ENCODE data around the gene SPG11.
A peak's percentile ranks its signal among the peaks of the same experiment; 100 is the strongest.
"Not testable (repeated sequence)": the region's sequence is repeated elsewhere in the genome, so short reads cannot be mapped to it uniquely, and the experiment has no call there.

SPG11 gene

DNA sequence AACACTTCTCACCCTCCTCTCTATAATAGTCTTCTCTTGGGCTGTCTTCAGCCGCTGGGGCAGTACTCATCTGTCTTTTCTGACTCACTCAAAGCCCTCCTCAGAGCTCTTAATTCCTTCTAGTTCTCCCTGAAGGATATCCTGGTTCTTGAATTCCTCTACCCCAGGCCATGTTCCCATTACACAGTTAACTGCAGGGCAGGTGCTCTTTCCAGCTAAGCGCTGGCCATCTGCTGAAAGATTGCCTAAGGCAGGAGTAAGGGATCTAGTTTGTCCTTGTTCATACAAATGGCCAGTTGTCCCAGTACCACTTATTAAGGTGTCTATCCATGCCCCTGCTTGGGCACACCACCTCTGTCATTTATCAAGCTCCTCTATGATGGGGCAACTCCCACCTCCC lies 10.2 kb upstream of the SPG11 start:
- DNase-seq: no peak

DNA sequence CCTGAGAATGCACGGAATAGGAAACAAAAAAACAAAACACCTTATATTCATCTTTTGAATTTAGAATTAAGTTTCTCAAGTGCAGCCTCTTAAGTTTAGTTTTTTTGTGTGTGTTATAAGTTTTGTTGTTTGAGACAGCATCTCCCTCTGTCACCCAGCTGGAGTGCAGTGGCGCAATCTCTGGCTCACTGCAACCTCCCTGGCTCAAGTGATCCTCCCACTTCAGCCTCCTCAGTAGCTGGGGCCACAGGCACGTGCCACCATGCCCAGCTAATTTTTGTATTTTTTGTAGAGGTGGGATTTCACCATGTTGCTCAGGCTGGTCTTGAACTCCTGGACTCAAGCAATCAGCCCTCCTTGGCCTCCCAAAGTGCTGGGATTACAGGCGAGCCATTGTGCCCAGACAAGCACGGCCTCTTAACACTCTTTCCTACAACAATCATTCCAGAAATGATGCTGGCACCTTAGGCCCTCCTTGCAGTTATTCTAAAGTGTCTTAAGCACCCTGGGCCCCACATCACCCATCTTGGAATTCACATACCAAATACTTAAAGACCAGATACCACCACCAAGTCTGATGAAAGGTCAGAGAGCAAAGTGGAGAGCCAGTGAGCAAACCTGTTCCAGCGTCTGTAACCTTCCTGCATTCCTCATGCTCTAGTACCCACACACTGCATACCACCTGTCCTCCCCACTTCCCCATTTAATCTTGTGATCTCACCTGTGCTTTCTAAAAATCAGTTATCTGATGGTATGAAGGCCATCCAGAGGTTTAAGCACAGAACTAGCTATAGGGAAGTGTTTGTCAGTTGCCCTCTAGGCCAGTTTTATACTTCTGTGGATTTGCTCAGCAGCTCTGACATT lies 6.9 kb upstream of the SPG11 start:
- no peak for DNase-seq

DNA sequence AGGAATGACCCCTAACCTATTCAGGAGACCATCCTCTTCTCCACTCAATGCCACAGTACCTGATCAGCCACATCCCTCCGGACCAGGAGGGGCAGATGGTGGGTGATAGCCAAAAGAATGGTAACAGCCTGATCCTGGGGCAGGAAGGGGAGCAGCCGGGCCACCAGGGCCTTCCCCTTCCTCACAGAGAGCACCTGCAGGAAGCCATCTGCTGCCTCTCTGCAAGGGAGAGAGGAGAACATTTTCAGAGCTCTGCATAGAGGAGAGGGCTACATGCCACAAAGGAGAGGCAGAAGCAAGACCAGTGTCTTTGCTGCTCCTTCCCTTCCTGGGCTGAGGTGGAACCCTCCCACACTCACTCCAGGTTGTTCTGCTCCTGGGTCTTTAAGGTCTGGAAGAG lies 5.5 kb upstream of the SPG11 start:
- no peak for DNase-seq

DNA sequence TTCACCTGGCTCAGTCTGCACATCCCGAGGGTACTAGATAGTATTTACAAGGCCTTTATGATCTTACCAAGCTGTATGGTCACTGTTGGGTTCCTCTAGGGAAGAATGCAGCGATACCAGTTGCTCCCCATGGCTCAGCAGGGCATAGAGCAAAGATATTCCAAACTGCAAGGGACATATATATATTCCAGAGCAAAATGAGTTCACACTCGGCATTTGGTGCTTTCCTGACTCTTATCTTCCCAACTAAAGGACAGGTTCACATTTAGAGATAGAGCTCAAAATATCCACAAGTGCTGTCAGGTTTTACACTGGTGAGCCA lies 3.5 kb upstream of the SPG11 start:
- DNase-seq: no peak

DNA sequence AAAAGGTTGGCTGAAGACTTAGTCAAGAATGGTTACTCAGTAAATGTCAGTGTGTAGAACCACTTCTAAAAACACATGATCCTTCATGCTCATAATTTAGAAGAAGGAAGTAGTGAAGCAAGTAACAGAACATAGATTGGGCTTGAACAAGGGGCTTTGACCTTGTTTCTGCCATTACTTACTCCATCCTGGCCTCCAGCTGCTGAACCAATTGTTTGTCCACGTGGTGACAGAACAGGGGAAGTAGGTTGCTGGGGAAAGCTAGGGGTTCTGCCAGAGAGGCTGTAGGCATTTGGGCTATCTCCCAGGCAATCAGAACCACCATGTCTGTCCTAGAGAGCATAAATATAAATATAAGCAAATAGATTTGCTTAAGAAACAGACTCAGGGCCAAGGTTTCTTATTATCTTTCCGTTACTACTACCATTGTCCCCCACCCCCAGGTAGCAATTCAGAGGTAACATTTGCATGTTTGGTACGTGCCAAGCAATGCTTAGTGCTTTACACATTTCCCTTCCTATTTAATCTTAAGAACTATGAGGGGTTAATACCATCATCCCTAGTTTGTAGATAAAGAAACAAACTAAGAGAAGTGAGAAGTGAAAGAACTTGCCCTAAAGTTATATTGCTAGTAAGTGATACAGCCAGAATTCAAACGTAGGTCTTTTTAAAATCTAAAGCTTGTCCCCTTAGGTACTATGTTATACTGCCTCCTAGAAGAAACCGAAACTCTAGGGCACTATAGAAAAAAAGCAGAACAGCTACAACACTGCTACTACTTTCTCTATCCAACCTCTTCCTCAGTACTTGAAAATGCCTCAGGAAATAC lies 3.0 kb upstream of the SPG11 start:
- no peak for DNase-seq

DNA sequence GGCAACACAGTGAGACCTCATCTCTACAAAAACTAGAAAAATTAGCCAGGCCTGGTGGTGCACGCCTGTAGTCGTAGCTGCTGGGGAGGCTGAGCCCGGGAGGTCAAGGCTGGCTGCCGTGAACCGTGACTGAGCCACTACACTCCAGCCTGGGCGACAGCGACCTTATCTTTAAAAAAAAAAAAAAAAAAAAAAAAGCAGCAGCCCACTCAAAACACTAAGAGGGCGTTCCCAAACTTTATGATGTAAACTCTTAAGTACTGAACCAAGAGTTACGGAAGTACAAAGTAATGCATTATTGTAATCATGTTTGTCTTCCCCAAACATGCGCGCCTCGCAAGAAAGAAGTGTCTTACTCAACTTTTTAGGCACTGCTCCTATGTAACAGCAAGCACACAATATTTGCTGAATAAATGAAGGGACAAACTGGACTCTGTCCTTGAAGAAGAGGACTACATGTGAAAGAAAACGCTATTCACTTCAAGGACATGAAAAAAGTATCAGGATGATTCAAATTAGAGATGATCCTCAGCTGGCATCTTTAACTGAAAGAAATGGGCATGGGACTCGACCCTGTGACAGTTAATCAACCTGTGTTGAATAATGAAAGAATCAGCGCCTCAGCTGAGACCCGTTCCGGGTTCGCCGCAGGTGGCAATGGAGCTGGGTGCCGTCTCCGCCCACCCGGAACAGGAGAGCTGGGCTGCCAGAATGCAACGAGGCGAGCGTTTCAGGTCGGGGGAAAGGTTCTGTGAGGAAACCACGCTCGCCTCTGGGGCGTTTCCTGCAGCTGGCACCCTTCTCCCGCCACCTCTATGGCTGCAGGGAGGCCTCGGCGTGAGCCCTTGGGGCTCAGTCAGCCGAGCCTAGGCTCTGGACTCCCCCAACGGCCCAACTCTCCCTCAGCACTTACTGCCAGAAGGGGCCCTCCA lies 718 bp downstream of the SPG11 start:
- peak; percentile 89 for DNase-seq

DNA sequence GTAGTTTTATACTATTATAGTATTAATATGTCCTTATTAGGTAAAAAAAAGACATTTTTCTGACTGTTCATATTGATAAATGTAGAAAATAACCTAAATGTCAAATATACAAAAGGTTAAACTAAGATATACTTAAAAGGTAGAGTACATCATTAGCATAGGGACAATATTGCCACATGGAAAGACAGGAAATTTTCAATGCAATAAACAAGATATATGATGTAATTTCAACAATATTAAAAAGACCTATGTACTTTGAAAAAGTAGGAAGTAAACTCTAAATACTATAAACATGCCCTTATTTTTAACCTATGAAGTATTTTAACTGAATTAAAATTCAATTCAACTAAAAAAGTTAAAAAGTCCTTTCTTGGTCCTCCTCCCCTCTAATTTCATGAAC lies 1.9 kb downstream of the SPG11 start:
- DNase-seq: no peak

DNA sequence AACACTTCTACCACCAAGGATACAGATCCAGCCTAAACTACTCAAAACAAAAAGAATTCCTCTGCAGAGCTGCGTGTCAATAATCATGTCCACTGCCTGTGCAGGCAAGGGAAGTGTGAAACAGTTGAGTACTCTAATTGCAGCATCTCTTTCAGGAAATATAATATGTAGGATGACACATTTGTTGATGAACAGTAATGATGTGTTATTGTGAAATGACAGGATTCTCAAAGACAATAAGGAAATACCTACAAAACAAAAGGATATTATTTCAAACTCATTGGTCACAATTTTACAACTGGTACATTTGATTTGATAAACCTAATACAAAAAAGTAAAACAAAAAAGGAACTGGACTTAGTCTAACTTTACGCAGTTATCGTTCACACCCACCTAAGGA lies 4.4 kb downstream of the SPG11 start:
- DNase-seq: no peak

DNA sequence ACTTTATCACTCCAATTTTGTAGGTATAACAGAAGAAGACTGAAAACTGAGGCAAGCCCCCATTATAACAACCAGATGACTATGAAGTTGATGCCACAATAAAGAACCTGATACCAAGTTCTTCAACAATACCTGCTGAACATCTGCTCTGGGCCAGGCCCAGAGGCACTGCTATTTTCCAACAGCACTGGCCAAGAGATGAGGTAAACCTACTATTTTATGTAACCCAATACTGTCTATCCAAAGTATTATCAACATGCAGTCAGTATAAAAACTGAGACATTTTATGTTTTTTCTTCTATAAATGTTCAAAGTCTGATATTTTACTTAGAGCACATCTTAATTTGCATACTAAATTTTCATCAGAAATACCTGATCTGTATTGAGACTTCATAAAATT lies 6.1 kb downstream of the SPG11 start:
- DNase-seq: no peak

DNA sequence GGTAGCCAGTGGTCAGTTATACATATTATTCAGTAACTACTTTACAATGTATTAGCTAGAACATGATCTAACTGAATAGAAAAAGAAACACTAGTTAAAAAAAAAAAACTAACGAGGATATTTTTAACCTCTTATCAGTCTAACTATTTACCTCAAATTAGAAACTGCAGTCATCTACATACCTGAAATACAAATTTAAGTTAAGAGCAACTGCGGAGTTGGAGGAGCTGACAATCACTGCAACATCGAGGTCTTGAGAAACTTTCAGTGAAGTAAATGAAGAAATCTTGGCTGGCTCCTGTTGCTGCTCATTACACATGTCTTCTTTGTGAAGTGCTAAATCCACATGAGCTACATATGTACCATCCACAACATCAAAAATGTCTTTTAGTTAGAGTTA lies 6.5 kb downstream of the SPG11 start:
- DNase-seq: no peak

DNA sequence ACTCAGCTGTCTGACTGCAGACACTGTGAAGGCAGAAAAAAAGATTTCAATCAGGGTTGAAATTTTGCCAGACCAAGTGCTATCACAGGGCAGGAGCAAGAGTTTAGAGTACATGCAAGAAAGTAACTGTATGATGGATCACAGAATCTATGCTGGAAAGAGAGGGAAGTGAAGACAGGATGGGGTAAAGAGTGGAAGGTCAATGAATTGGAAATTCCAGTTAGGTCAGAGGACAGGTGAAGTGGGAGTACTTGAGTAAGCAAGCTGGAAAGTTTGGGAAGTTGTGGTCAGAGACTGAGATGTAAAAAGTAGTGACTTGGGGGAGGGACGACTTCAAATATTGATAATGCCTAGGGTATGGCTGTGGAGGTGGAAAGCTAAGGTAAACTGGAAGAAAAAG lies 7.2 kb downstream of the SPG11 start:
- DNase-seq: no peak

DNA sequence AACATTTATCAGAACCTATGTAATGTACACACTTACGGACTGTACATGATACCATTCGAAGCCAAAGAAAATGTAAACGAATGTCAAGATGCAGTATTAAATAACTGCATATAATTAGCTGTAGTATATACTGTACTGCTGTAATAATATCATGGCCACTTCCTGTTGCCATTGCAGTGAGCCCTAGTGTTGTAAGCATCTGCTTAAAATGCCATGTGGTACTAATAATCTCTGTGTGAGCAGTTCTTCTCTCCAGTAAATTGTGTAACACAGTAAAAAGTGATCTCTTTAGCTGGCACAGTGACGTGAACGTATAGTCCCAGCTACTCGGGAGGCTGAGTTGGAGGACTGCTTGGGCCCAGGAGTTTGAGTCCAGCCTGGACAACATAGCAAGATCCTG lies 8.6 kb downstream of the SPG11 start:
- DNase-seq: no peak

DNA sequence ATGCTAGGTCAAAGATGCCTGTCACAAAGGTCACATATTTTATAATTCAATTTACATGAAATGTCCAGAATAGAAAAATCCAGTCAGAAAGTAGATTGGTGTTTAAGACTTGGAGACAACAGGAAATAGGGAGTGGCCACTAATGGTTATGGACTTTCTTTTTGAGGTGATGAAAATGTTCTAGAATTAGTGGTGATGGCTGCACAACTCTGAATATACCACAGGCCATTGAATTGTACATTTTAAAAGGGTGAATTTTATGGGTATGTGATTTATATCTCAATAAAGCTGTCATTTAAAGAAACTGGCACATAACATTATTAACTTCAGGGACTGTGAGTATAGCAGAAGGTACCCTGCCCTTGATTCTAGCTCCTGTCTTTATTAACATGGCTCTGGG lies 15.8 kb downstream of the SPG11 start:
- no peak for DNase-seq

DNA sequence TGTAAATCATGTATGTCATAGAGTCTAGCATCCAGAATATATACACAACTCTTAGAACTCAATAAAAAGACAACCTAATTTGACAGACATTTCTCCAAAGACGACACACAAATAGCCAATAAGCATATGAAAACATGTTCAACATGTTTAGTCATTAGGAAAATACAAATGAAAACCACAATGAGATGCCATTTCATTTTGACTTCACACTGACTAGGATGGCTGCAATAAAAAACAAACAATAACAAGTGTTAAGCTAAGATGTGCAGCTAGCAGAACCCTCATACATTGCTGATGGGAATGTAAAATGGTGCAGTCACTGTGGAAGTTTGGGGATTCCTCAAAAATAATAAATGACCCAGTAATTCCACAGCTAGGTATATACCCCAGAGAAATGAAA lies 16.4 kb downstream of the SPG11 start:
- DNase-seq: no peak

DNA sequence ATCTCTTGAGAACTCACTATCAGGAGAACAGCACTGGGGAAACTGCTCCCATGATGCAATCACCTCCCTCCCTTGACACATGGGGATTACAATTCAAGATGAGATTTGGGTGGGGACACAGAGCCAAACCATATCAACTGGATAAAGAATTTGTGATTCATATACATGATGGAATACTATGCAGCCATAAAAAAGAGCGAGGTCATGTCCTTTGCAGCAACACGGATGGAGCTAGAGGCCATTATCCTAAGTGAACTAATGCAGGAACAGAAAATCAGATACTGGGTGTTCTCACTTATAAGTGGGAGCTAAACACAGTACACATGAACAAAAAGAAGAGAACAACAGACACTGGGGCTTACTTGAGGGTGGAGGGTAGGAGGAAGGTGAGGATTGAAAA lies 17.0 kb downstream of the SPG11 start:
- no peak for DNase-seq

DNA sequence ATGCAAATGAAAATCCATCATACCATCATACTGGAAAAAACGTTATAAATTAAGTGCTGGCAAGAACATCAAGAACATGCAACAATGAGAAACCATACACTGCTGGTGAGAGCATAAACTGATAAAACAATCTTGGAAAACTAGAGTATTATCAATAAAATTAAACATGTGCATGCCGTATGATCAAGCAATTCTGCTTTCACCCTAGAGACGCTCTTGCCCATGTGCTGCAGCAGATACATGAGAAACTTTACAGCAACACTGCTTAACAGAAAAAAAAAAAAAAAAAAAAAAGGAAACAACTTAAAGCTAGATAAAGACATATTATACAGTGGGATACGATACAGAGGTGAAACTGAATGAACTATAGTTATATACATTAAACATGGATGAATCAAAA lies 21.8 kb downstream of the SPG11 start:
- no peak for DNase-seq

DNA sequence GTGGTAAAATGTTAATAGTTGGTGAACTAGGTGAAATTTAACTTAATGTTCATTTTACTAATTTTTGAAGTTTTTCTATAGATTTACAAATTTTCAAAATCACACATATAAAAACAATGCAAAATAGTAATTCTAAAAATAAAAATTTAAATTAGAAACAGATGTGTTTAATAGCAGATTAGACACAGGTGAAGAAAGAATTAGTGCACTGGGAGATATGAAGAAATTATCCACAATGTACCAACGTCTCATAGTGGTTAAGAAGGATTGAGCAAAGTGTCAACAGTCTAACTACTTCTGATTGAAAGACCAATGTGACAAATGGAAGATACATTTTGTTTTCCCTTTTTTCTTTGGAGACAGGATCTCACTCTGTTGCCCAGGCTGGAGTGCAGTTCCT lies 26.5 kb downstream of the SPG11 start:
- DNase-seq: no peak

DNA sequence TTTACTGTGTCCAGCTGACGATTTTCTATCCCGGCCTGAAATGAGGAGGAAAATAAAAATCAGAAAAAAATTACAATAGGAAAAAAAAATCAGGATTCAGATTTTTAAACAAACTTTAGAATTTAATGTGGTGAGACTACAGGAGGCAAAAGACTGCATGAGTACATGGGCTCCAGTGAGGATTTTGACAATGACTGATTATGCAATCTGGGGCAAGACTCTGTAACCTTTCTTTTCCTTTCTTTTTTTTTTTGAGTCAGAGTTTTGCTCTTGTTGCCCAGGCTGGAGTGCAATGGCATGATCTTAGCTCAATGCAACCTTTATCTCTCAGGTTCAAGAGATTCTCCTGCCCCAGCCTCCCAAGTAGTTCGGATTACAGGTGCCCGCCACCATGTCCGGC lies 29.9 kb downstream of the SPG11 start:
- DNase-seq: no peak

DNA sequence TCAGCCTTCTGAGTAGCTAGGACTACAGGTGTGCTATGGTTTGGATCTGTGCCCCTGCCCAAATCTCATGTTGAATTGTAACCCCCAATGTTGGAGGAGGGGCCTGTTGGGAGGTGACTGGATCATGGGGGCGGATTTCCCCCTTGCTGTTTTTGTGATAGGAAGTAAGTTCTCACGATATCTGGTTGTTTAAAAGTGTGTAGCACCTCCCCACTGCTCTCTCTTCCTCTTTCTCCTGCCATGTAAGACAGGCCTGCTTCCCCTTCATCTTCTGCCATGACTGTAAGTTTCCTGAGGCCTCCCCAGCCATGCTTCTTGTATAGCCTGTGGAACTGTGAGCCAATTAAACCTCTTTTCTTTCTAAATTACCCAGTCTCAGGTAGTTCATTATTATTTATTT lies 38.2 kb downstream of the SPG11 start:
- not testable (repeated sequence) for DNase-seq

DNA sequence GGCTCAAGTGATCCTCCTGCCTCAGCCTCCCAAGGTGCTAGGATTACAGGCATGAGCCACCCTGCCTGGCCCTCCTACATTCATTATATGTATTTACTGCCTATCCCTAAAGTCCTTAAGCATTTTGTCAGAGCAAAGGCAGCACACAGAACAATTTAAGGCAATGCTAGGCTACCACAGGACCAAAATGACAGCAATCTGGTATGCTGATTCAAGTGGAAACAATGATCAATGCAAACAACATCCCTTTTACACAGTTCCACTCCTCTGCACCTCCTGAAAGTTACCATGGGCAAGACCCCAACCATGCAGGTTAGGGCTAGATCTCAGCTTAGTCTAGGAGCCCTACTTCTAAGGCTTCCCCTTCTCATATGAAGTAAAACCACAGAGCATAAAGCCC lies 40.3 kb downstream of the SPG11 start:
- DNase-seq: no peak

DNA sequence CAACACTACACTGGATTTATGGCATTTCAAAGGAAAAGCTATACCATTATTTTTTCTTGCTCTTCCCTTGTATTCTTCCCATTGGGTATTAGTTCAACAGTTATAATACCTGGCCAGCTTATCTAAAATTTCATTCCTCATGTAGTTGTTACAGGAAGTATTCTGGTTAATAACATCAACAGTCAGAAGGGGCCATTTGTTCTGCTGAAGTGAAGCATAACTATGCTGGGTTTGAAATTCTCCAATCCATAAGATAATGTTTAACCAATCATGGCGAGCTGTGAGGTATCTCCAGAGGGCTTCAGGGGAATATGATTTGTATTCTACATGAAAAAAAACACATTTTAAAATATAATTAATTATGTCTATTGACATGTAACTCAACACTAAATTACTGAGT lies 43.4 kb downstream of the SPG11 start:
- no peak for DNase-seq

DNA sequence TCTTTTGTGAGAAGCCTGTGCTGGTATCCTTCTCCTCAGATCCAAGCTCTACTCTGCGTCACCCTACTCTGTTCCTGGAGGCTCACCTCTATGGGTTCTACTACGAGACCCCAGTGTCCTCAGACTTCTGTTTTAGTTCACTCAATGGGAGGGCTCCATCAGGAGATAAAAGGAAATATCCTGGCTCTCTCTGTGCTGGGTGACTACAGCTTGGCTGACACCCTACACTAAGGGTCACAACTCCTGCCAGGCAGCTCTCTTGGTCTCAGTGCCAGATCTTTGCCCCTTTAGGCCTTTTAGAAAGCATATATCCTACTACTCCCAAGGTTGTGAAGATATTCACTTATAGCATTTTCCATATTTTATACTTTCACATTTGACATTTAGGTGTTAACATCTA lies 46.5 kb downstream of the SPG11 start:
- DNase-seq: no peak

DNA sequence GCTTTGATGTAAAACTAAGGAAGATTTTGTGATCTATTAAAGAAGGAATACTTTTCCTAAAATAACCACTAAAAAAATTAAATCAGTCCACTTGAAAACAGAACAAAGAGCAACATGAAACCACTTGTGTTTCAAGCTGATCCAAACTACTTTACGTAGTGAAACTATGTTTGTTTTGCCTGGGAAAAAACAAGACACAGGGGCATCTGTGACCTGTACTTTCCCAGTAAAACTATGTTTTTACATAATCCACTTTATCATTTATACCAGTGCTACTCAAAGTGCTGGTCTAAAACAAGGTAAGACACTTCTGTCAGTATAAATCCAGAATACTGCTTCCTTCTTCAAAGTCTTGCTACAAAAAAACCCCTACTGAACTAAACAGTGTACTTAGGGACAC lies 56.7 kb downstream of the SPG11 start:
- no peak for DNase-seq

DNA sequence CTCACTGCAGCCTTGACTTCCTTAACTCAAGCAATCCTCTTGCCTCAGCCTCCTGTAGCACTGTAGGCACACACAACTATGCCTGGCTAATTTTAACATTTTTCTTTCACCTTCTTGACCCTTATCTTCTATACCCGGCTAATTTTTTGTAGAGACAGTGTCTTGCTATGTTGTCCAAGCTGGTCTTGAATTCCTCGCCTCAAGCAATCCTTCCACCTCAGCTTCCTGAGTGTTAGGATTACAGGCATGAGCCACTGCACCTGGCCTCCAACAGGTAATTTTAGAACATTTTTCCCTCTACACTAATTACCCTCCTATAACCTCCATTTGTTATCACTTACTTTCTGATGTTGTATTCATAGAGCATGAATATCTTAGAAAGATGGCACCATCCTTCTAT lies 60.3 kb downstream of the SPG11 start:
- DNase-seq: no peak

All from activated CD8-positive, alpha-beta memory T cell treated with anti-CD3 and anti-CD28 coated beads for 24 hours (primary cell).